AG09309 (cell line): ENCODE measurements around the gene PRKAG2.

ENCODE experiments used
- DNase-seq: peaks from one replicate; pipeline ENCODE4 v3.0.0-alpha.2; 2010; ENCODE audit warnings: low read depth
- H3K4me3 ChIP-seq: 2 replicates; pipeline ENCODE4 v1.5.1; 2011; ENCODE audit warnings: mild to moderate bottlenecking, low read depth, low read length, moderate library complexity; ENCODE audit not compliant: control insufficient read depth
- CTCF ChIP-seq: IDR thresholded peaks from 2 replicates; pipeline ENCODE4 v1.5.1; 2011; ENCODE audit warnings: mild to moderate bottlenecking, low read depth, low read length, inconsistent platforms; ENCODE audit not compliant: insufficient read depth, control insufficient read depth; ENCODE audit errors: missing control alignments

The PRKAG2 gene

GRCh38 chr7:151732292-151732691 is 144.6 kb downstream of the PRKAG2 start:
- TF ChIP-seq CTCF, result no peak
- no peak overlapping the region for H3K4me3 ChIP-seq
- DNase-seq, result no peak

- no peak for TF ChIP-seq CTCF
- no peak overlapping the region for H3K4me3 ChIP-seq
- DNase-seq, result no peak
Observed at GRCh38 chr7:151731022-151731441, 145.9 kb downstream of the PRKAG2 start.

GRCh38 chr7:151730591-151730990 is 146.3 kb downstream of the PRKAG2 start:
- TF ChIP-seq CTCF, result no peak

DNA sequence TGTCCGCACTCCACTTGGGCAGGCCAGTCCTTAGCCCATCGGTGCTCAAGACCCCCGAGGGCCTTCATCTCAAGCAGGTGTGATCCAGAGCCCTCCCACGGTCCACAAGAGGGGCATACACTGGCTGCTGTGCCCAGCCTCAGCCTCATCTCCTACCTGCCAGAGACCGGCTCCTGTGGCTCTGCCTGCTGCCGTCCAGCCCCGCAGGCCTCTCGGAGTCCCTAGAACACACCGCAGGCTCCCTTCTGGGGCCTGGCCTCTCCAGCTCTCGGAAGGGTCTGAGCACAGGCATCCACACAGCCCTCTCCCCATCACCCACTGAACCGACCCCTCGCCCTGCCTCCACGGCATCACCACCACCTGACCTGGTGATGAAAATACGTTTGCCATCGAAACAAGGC is 147.4 kb downstream of the PRKAG2 start:
- TF ChIP-seq CTCF, result no peak
- H3K4me3 ChIP-seq, result no peak overlapping the region
- DNase-seq, result no peak

More at GRCh38 chr7:151730591-151730990, 146.3 kb downstream of the PRKAG2 start:
- DNase-seq, result no peak
- H3K4me3 ChIP-seq, result no peak overlapping the region

GRCh38 chr7:151728746-151729145 is 148.2 kb downstream of the PRKAG2 start:
- no peak overlapping the region for H3K4me3 ChIP-seq
- DNase-seq, result no peak
- TF ChIP-seq CTCF, result no peak

DNA sequence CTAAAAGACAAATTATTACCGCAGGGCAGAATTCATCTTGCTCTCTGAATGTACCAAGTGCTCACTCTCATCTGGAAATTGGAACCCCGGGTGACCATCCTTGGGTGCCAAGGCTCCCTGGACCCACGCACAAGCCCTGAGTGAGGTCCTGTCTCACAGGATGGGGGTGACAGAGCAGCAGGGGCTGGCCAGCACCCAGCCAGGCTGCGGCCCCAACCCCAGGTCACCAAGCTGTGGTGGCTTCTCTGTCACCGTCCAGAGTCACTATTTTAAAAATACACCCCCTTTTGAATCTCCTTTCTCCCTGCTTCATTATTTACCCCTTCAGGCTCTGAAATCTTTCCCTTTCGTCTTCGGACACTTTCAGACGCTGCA is 148.6 kb downstream of the PRKAG2 start:
- H3K4me3 ChIP-seq, result no peak overlapping the region
- no peak for TF ChIP-seq CTCF
- DNase-seq, result no peak

DNA sequence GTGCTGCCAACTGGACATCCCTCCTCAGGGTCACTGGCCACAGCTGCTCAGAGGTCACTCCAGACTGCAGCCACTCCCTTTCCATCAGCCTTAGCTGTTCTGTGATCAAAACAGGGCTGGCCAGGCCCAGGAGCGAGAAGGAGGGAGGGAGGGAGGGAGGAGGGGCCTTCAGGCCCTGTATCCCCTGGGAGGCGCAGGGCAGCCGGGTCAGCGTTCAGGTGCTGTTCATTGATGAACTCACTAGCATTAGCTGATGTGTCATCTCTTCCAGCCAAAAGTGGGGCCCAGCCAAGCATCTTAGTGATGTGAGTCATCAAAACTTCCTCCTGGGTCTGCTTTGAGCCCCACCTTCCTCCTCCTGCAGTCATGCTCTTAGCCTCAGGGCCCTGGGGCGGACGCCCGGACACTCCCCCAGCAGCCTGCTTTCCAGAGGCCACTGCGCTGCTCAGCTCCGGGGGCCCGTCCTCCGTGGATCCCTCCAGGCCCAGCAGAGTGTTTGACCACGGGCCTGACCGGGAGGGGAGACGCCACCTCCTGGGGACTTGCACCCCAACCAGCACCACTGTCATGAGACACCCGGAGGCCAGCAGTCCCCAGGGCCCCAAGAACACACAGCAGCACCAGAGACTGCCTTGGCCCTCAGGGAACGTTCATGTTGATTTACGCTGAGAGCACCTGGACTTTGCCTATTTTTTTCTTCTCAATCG is 149.2 kb downstream of the PRKAG2 start:
- no peak for TF ChIP-seq CTCF
- no peak overlapping the region for H3K4me3 ChIP-seq
- DNase-seq, result peak; percentile 83
